Measurements from ENCODE around the gene MXI1.
A peak's percentile ranks its signal among the peaks of the same experiment; 100 is the strongest.

Gene MXI1

GRCh38 chr10:110207011-110207804 is at the start of gene MXI1:
Gene MXI1 (plus strand): TSS chr10:110207605. CDS start chr10:110207809, 204 bp downstream.
- DNase-seq: peak; percentile 62

- DNase-seq: peak; percentile 15
Observed at GRCh38 chr10:110158051-110159005, 49.1 kb upstream of the MXI1 start.

DNA sequence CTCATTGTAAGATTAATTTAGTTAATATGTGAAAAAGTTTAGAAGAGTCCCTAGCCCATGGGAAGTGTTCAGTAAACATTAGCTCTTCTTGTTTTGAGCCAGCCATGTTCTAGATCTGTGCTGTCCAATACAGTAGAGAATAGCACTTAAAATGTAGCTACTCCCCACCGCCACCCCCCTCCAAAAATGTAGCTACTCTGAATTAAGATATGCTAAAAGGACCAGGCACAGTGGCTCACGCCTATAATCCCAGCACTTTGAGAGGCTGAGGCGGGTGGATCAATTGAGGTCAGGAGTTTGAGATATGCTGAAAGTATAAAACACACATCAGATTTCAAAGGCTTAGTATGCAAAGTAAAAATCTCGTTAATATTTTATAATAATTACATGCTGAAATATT is 47.3 kb upstream of the MXI1 start:
- no peak for DNase-seq

GRCh38 chr10:110160522-110160921 is 46.9 kb upstream of the MXI1 start:
- no peak for DNase-seq

- no peak for DNase-seq
Observed at GRCh38 chr10:110162741-110163145, 44.7 kb upstream of the MXI1 start.

GRCh38 chr10:110163192-110163773 is 44.1 kb upstream of the MXI1 start:
- no peak for DNase-seq

- DNase-seq: peak; percentile 10
Observed at GRCh38 chr10:110163841-110164240, 43.6 kb upstream of the MXI1 start.

DNA sequence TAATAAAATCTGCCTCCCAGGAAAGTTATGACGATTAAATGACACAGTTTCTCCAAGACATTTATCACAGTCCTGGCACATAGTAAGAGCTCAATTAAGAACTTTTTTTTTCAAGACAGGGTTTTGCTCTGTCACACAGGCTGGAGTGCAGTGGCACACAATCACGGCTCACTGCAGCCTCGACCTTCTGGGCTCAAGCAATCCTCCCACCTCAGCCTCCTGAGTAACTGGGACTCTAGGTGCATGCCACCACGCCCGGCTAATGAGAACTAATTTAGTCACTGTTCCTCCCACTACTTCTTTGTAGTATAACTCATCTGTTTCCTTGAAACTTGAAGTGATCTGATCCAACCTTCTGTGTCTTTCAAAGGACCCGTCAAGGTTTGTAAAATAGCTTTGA is 42.2 kb upstream of the MXI1 start:
- peak; percentile 41 for DNase-seq

GRCh38 chr10:110167149-110167548 is 40.3 kb upstream of the MXI1 start:
- peak; percentile 10 for DNase-seq

DNA sequence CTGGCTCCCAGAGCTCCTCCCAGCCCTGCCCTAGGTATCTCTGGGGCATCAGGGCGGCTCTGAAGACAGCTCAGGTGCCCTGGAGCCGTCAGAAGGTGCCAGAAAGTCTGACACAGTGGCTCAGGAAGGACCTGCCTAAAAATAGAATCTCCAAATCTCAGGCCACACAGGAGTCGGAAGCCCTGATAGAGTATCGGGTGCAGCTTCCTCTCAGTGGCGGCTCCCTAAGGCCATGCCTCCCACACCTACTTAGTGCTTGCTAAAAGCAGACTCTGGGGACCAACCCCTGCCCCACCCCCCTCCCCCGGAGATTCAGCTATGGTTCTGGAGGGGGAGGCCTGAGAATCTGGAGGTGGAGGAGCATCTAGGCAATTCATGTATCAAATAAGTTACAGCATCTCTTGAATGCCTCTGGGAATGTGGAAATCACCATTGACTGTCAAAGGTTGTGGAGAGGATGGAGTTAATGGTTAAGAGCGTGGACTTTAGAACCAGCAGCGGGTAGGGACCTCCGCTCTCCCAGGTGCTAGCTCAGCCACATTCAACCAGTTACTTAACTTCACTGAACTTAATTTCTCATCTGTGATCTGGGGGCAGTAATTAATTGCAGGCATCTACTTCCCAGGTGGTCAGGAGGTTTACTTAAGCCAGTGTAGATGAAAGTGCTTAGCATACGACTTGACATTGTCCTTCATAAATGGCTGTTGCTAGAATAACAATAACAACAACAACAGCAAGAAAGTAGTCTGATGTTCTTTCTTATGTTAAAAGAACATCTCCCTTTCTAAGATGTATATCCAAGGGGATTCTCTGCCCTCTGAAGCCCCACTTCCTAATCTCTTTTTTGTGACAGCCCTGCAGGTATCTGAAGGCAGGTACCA is 38.6 kb upstream of the MXI1 start:
- DNase-seq: no peak

- DNase-seq: no peak
Observed at GRCh38 chr10:110169586-110169985, 37.8 kb upstream of the MXI1 start.

- DNase-seq: no peak
Observed at GRCh38 chr10:110170142-110170971, 37.0 kb upstream of the MXI1 start.

DNA sequence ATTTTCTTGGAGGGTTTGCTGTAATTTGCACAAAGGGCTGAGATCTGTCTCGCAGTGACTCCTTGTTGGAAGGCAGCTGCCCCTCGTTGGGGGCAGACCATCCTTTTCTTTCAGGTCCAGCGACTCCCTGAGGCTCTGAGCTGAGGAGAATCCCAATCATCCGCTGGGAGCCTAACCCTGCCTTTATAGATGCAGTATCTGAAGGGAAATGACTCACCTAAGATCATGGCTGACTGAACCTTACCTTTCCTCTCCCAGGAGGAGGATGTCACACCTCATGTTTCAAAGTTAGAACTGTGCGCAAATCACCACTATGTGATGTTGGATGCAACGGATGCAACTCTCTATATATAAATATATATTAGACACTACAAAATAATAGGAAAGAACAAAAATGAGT is 36.4 kb upstream of the MXI1 start:
- DNase-seq: no peak

- no peak for DNase-seq
Observed at GRCh38 chr10:110172155-110172554, 35.2 kb upstream of the MXI1 start.

DNA sequence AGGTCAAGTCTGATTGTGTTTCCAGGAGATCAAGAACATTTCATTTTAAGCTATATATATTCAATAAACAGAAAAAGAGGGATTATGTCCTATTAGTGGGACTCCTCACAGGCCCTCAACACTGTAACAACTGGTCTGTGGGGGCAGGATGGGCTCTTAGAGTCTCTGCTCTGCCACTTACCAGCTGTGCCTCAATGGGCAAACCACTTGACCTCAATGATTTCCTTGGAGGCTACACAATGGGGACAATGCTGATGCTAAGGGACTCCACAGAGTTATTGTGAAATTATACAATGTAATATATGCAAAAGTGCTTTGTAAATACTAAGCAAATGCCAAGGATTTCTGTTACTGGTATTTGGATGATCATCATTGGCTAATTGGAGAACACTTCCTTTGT is 33.2 kb upstream of the MXI1 start:
- DNase-seq: no peak

DNA sequence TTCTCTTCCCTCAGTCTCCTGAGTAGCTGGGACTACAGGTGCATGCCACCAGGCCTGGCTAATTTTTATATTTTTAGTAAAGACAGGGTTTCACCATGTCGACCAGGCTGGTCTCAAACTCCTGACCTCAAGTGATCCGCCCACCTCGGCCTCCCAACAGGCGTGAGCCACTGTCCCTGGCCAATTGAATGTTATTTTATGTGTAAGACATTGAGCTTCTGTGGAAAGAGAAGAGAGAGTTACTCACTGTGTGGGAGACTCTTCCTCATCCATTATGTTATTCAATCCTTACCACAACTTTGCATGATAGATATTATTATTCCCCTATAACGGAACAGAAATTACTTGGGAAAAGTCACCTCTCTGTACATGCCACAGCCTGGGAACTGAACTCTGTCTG is 32.6 kb upstream of the MXI1 start:
- DNase-seq: no peak

DNA sequence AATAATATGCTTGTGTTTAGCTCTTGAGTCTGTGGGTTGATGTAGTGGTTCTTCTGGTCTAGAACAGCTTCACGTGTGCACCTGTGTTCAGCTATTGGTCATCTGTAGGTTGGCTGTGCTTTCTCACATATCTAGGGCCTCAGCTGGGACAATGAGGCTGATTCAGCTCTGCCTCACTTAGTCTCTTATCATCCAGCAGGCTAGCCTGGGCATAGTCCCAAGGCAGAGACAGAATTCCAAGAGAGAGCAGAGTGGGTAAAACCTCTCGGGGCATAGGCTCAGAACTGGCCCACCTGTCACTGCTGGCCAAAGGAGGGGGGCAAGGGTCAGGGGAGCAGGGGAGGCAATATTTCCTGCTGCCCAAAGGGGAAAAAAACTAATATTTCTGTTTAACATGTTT is 32.0 kb upstream of the MXI1 start:
- DNase-seq: no peak

- DNase-seq: no peak
Observed at GRCh38 chr10:110176141-110177030, 31.0 kb upstream of the MXI1 start.

- DNase-seq: no peak
Observed at GRCh38 chr10:110179220-110179619, 28.2 kb upstream of the MXI1 start.

GRCh38 chr10:110181451-110181850 is 26.0 kb upstream of the MXI1 start:
- no peak for DNase-seq

Data from stimulated activated CD8-positive, alpha-beta memory T cell treated with anti-CD3 and anti-CD28 coated beads, Interleukin-4, amount 100 ng/mL, for 48 hours (primary cell).